Measurements from ENCODE around the gene GIT1. TPM values are rescaled to one million over a fixed set of nuclear protein-coding genes. Genes with fewer than 3 reads are reported as not detected.

Gene GIT1
- total and polyA plus RNA-seq, 2 of the 13 experiments (the other 11 are each of a cell fraction or from before 2014, with no cell fraction given): 14.2 to 30.8 TPM

- TF ChIP-seq ZUFSP (CRISPR knock-in tag; IDR thresholded peaks at IDR 0.05; ENCODE audit: borderline replicate concordance): no peak
- TF ChIP-seq RBM39 (IDR thresholded peaks at IDR 0.05; ENCODE audit: low read depth, low read length, poor library complexity, severe bottlenecking): no peak
- TF ChIP-seq MIER3 (CRISPR knock-in tag; IDR thresholded peaks at IDR 0.05; ENCODE audit: borderline replicate concordance): no peak
- no peak for TF ChIP-seq TRAFD1 (CRISPR knock-in tag; IDR thresholded peaks at IDR 0.05; ENCODE audit: borderline replicate concordance)
- TF ChIP-seq PREB (CRISPR knock-in tag; IDR thresholded peaks at IDR 0.05): no peak
- no peak for TF ChIP-seq ZNF737 (CRISPR knock-in tag; IDR thresholded peaks at IDR 0.05; ENCODE audit: borderline replicate concordance)
- no peak for TF ChIP-seq PAXIP1 (CRISPR knock-in tag; conservative IDR thresholded peaks at IDR 0.05)
- no peak for TF ChIP-seq ISX (CRISPR knock-in tag; conservative IDR thresholded peaks at IDR 0.05)
- no peak for TF ChIP-seq GRHL1 (CRISPR knock-in tag; conservative IDR thresholded peaks at IDR 0.05)
- TF ChIP-seq ZC3H13 (CRISPR knock-in tag; IDR thresholded peaks at IDR 0.05): no peak
- TF ChIP-seq ZNF549 (CRISPR knock-in tag; IDR thresholded peaks at IDR 0.05): no peak
- no peak; the same call in 1 of the 2 replicates for TF ChIP-seq SALL1 (CRISPR knock-in tag; IDR thresholded peaks at IDR 0.05)
- peak; percentile 4; the same call in 1 of the 2 replicates for TF ChIP-seq HNF4A (CRISPR knock-in tag; IDR thresholded peaks at IDR 0.05)
- no peak for TF ChIP-seq TBX3 (IDR thresholded peaks at IDR 0.05; ENCODE audit: borderline replicate concordance)
- TF ChIP-seq ZNF724P (CRISPR knock-in tag; IDR thresholded peaks at IDR 0.05; ENCODE audit: borderline replicate concordance): no peak
- no peak for TF ChIP-seq MTF2 (CRISPR knock-in tag; IDR thresholded peaks at IDR 0.05; ENCODE audit: borderline replicate concordance)
- no peak for TF ChIP-seq ZNF619 (CRISPR knock-in tag; IDR thresholded peaks at IDR 0.05)
Measured at GRCh38 chr17:29590411-29591145, 1.1 kb upstream of the GIT1 start (continued).
